Body of pancreas (tissue), 4 donors: ENCODE measurements around the gene DRG1.

ENCODE experiments used
- CTCF ChIP-seq, 7 experiments: fragments of 450-650 bp in 4 of 7; fragments of 200-600 bp in 3 of 7; sonication (generic) in 3 of 7; IDR thresholded peaks; one replicate each; pipeline ENCODE4 v1.5.1; 2016 to 2019; ENCODE audit warnings: antibody characterized with exemption in 7 of 7
- POLR2A ChIP-seq, 3 donors: fragments of 450-650 bp; IDR thresholded peaks; one replicate each; pipeline ENCODE4 v1.6.1; 2016; ENCODE audit warnings: antibody characterized with exemption in 3 of 3, mild to moderate bottlenecking in 2 of 3

GRCh38 chr22:31377612-31378011 lies 21.8 kb upstream of the DRG1 start:
- TF ChIP-seq CTCF (IDR thresholded peaks at IDR 0.05) (no peak), POLR2A (IDR thresholded peaks at IDR 0.05) (no peak)
